ENCODE measurements around the gene RAPGEF5. TPM values are rescaled to one million over a fixed set of nuclear protein-coding genes. Genes with fewer than 3 reads are reported as not detected.

The RAPGEF5 gene
- total and polyA plus RNA-seq, 2 experiments from 2014 or later: 0.21 TPM; not detected in 1

DNA sequence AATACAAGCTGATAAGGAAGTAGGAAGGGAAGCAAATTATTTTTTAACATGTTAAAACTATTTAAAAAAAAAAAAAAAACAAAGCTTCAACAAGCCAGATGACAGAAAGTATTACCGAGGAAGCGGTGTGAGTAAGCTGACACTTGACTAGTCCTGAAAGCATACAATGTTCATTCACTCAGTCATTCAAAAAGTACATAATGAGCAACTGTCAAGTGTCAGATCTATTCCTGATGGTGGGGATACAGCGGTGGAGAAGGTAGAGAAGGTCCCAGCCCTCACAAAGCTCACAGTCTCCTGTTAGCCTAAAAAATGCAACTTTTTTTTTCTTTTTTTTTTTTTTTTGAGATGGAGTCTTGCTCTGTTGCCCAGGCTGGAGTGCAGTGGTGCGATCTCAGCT, 40.0 kb downstream of the RAPGEF5 start:
- H3K4me1 ChIP-seq (ENCODE audit: low read depth): no peaks in the 10 kb centered on the region
- TF ChIP-seq, protein P1, sequence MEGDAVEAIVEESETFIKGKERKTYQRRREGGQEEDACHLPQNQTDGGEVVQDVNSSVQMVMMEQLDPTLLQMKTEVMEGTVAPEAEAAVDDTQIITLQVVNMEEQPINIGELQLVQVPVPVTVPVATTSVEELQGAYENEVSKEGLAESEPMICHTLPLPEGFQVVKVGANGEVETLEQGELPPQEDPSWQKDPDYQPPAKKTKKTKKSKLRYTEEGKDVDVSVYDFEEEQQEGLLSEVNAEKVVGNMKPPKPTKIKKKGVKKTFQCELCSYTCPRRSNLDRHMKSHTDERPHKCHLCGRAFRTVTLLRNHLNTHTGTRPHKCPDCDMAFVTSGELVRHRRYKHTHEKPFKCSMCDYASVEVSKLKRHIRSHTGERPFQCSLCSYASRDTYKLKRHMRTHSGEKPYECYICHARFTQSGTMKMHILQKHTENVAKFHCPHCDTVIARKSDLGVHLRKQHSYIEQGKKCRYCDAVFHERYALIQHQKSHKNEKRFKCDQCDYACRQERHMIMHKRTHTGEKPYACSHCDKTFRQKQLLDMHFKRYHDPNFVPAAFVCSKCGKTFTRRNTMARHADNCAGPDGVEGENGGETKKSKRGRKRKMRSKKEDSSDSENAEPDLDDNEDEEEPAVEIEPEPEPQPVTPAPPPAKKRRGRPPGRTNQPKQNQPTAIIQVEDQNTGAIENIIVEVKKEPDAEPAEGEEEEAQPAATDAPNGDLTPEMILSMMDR (IDR thresholded peaks at IDR 0.05; ENCODE audit: low read depth, low read length): no peak
- H3K27ac ChIP-seq: no peak overlapping the region
- no peaks in the 10 kb centered on the region for H3K36me3 ChIP-seq
- DNase-seq (ENCODE audit: low read depth in 1 of 2, low spot score in 1 of 2): no peak
- no peak overlapping the region for H3K4me3 ChIP-seq
- H3K9me3 ChIP-seq (ENCODE audit: low read depth): no peaks in the 10 kb centered on the region
- H3K27me3 ChIP-seq: no peaks in the 10 kb centered on the region

DNA sequence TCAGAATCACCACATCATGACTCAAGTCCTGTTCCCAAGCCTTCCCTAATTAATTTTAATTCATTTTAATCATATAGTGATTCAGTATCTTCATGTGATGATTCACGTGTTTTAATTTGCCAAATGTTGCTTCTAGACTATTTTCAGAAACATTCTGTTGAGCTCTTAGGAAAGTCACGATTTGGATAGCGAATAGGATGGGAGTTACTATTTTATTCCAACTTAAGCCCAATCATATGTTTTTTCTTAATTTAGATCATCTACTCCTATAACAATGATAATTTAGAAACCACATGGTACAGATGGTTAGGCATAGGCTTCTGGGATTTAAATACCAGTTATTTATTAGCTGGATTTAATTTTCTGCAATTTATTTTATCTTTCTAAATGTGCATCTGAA, 49.1 kb downstream of the RAPGEF5 start:
- TF ChIP-seq, protein P1 (IDR thresholded peaks at IDR 0.05; ENCODE audit: low read depth, low read length): no peak
- no peaks in the 10 kb centered on the region for H3K9me3 ChIP-seq (ENCODE audit: low read depth)
- no peaks in the 10 kb centered on the region for H3K4me1 ChIP-seq (ENCODE audit: low read depth)

DNA sequence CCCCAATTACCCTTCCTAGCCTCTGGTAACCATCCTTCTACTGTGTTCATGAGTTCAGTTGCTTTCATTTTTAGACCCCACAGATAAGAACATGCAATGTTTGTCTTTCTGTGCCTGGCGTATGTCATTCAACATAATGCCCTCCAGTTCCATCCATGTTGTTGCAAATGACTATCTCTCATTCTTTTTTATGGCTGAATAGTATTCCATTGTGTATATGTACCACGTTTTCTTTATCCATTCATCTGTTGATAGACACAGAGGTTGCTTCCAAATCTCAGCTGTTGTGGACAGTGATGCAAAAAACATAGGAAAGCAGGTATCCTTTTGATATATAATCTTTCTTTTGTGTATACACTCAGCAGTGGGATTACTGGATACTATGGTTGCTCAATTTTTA, 51.2 kb downstream of the RAPGEF5 start:
- Histone ChIP-seq H3K4me1 (ENCODE audit: low read depth) (no peaks in the 10 kb centered on the region), H3K27ac (no peak overlapping the region), H3K9me3 (ENCODE audit: low read depth) (no peaks in the 10 kb centered on the region), H3K27me3 (no peaks in the 10 kb centered on the region), H3K4me3 (no peak overlapping the region), H3K36me3 (no peaks in the 10 kb centered on the region)
- no peak for DNase-seq (ENCODE audit: low read depth in 1 of 2, low spot score in 1 of 2)
- TF ChIP-seq, protein P1 (IDR thresholded peaks at IDR 0.05; ENCODE audit: low read depth, low read length): no peak

More for the DNA sequence above, 49.1 kb downstream of the RAPGEF5 start:
- Histone ChIP-seq H3K27me3 (no peaks in the 10 kb centered on the region), H3K36me3 (no peaks in the 10 kb centered on the region), H3K27ac (no peak overlapping the region), H3K4me3 (no peak overlapping the region)
- no peak for DNase-seq (ENCODE audit: low read depth in 1 of 2, low spot score in 1 of 2)

DNA sequence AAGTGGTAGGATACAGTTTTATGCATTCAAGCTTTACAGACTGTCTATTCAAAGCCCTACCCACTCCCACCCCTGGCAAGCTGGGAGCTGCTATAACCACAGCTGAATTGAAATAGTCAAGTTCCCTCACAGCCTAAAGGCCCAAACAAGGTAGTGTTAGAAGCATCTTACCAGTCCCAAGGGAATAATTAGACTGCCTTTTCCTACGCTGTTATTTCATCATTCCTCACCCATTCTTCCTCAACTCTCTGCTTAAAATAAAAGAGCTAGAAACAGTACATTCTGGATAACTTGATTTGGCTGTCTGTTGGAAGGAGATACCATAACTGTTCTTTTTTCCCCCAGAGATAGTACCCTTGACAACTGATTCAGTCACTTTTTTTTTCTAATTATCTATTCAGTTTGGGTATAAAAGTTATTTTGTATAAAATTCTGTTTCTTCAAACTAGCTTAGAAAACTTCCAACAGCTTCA, 54.0 kb downstream of the RAPGEF5 start:
- Histone ChIP-seq H3K36me3 (no peaks in the 10 kb centered on the region), H3K4me3 (no peak overlapping the region), H3K27me3 (no peaks in the 10 kb centered on the region), H3K27ac (no peak overlapping the region), H3K4me1 (ENCODE audit: low read depth) (no peaks in the 10 kb centered on the region), H3K9me3 (ENCODE audit: low read depth) (no peaks in the 10 kb centered on the region)
- TF ChIP-seq, protein P1 (IDR thresholded peaks at IDR 0.05; ENCODE audit: low read depth, low read length): no peak
- peak in 1 of 2 donors; percentile 3 for DNase-seq (ENCODE audit: low read depth in 1 of 2, low spot score in 1 of 2)

DNA sequence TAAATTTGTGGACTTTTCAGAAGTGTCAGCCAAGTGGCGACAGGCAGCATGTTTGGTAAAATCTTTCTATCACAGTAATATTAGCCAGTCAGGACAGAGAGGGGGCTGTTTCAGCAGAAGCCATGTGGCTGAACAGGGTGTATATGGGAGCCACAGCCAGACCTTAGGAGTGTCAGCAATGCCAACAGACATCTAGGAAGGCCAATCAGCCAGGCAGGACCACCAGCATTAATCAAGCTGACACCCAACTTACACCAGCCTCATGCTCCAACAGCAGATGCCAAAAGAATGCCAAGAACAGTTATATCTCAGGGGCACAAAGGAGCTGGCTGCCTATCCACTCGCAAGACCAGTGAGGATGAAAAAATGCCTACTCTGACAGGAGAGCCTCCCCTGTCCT, 54.8 kb downstream of the RAPGEF5 start:
- no peak overlapping the region for H3K4me3 ChIP-seq
- no peak for DNase-seq (ENCODE audit: low read depth in 1 of 2, low spot score in 1 of 2)
- no peaks in the 10 kb centered on the region for H3K9me3 ChIP-seq (ENCODE audit: low read depth)
- no peaks in the 10 kb centered on the region for H3K4me1 ChIP-seq (ENCODE audit: low read depth)
- TF ChIP-seq, protein P1 (IDR thresholded peaks at IDR 0.05; ENCODE audit: low read depth, low read length): no peak
- H3K27me3 ChIP-seq: no peaks in the 10 kb centered on the region
- H3K27ac ChIP-seq: no peak overlapping the region
- H3K36me3 ChIP-seq: no peaks in the 10 kb centered on the region

DNA sequence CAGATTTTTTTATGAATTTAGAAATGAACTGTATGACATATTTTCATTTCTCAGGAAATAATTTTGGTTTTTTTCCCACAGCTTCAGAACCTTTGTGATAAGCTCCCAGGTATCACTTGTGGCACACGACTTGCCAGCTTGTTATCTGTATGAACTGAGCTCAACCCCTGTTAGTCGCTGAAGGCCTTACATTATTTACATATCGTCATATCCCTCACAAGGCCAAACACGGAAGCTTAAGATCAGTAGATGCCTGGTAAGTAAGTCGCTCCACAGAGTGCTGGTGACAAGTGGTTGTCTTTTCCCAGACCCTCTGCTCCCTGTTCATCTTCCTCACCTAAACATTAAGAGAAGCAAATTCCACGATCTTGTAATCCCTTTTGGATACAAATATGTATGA, 55.2 kb downstream of the RAPGEF5 start:
- H3K9me3 ChIP-seq (ENCODE audit: low read depth): no peaks in the 10 kb centered on the region
- H3K4me3 ChIP-seq: no peak overlapping the region
- H3K27ac ChIP-seq: no peak overlapping the region
- no peak for DNase-seq (ENCODE audit: low read depth in 1 of 2, low spot score in 1 of 2)
- peaks cover 1% of the 10 kb centered on the region for H3K4me1 ChIP-seq (ENCODE audit: low read depth)
- H3K27me3 ChIP-seq: no peaks in the 10 kb centered on the region
- no peaks in the 10 kb centered on the region for H3K36me3 ChIP-seq
- TF ChIP-seq, protein P1 (IDR thresholded peaks at IDR 0.05; ENCODE audit: low read depth, low read length): no peak

All from cardiac muscle cell (in vitro differentiated cells and primary cell).